Measurements from ENCODE around the gene BRD4. TPM values are rescaled to one million over a fixed set of nuclear protein-coding genes. Genes with fewer than 3 reads are reported as not detected.

BRD4 gene
- 168 TPM for total RNA-seq
- 10 to 100 TPM in 1 of 4 donors, 1 to 10 TPM in 3; 6.6 to 12.4 (median 9.3) TPM for polyA plus RNA-seq

GRCh38 chr19:15332311-15332996 is at the start of gene BRD4:
TSS of gene BRD4 (minus strand) at chr19:15332539. CDS start at chr19:15273099, 59,440 bp downstream.
- DNase-seq: peak; percentile 68 to 79 (median 74)
- Mint-ChIP-seq H3K4me3 (peak within 1 kb of the TSS; percentile 96), H3K36me3 (peaks cover 7% of the 10 kb centered on the region), H3K9me3 (no peaks in the 10 kb centered on the region), H3K4me1 (peaks cover 21 to 50% (median 36%) of the 10 kb centered on the region in 4 donors), H3K27me3 (peaks cover 6% of the 10 kb centered on the region), H3K27ac (peak within 1 kb of the TSS; percentile 92 to 97 (median 92))
- Histone ChIP-seq H3K9me3 (ENCODE audit: control insufficient read depth in 2 of 2, low read length in 2 of 2) (no peaks in the 10 kb centered on the region), H3K27me3 (ENCODE audit: control insufficient read depth, insufficient read depth, low read length) (no peaks in the 10 kb centered on the region), H3K36me3 (ENCODE audit: control insufficient read depth, insufficient read depth, low read length) (no peaks in the 10 kb centered on the region), H3K4me1 (ENCODE audit: control insufficient read depth, insufficient read depth, low read length, poor library complexity, severe bottlenecking) (peaks cover 51% of the 10 kb centered on the region), H3K27ac (ENCODE audit: insufficient read depth, low read length, poor library complexity, severe bottlenecking) (peak within 1 kb of the TSS; percentile 82), H3K4me3 (ENCODE audit: low read depth, low read length) (peak within 1 kb of the TSS; percentile 94)
- peak; percentile 69 to 74 for ATAC-seq (ENCODE audit: low read depth in 2 of 2)

GRCh38 chr19:15381864-15382263 is 49.5 kb upstream of the BRD4 start:
- no peak overlapping the region for H3K27ac ChIP-seq (ENCODE audit: insufficient read depth, low read length, poor library complexity, severe bottlenecking)
- H3K36me3 ChIP-seq (ENCODE audit: control insufficient read depth, insufficient read depth, low read length): peaks cover 8% of the 10 kb centered on the region
- Mint-ChIP-seq H3K36me3 (no peaks in the 10 kb centered on the region), H3K4me3 (peak overlapping the region in 2 of 4 donors; percentile 19 to 67), H3K4me1 (peaks cover 4 to 35% (median 18%) of the 10 kb centered on the region in 4 donors), H3K27ac (peak overlapping the region in 2 of 3 donors; percentile 35 to 99), H3K27me3 (no peaks in the 10 kb centered on the region), H3K9me3 (peaks cover 0 to 2% (median 0%) of the 10 kb centered on the region in 7 donors)
- no peaks in the 10 kb centered on the region for H3K9me3 ChIP-seq (ENCODE audit: control insufficient read depth in 2 of 2, low read length in 2 of 2)
- peaks cover 22% of the 10 kb centered on the region for H3K4me1 ChIP-seq (ENCODE audit: control insufficient read depth, insufficient read depth, low read length, poor library complexity, severe bottlenecking)
- H3K4me3 ChIP-seq (ENCODE audit: low read depth, low read length): no peak overlapping the region
- DNase-seq: no peak
- ATAC-seq (ENCODE audit: low read depth in 2 of 2): no peak
- H3K27me3 ChIP-seq (ENCODE audit: control insufficient read depth, insufficient read depth, low read length): no peaks in the 10 kb centered on the region

GRCh38 chr19:15381429-15381828 is 49.1 kb upstream of the BRD4 start:
- Mint-ChIP-seq H3K9me3 (peaks cover 0 to 2% (median 0%) of the 10 kb centered on the region in 7 donors), H3K36me3 (no peaks in the 10 kb centered on the region), H3K4me3 (peak overlapping the region; percentile 18 to 91 (median 64)), H3K27me3 (no peaks in the 10 kb centered on the region), H3K4me1 (peaks cover 8 to 39% (median 21%) of the 10 kb centered on the region in 4 donors), H3K27ac (peak overlapping the region; percentile 34 to 99 (median 35))
- H3K36me3 ChIP-seq (ENCODE audit: control insufficient read depth, insufficient read depth, low read length): peaks cover 4% of the 10 kb centered on the region
- ATAC-seq (ENCODE audit: low read depth in 2 of 2) (no peak), DNase-seq (no peak)
- H3K4me1 ChIP-seq (ENCODE audit: control insufficient read depth, insufficient read depth, low read length, poor library complexity, severe bottlenecking): peaks cover 27% of the 10 kb centered on the region
- no peaks in the 10 kb centered on the region for H3K9me3 ChIP-seq (ENCODE audit: control insufficient read depth in 2 of 2, low read length in 2 of 2)
- no peaks in the 10 kb centered on the region for H3K27me3 ChIP-seq (ENCODE audit: control insufficient read depth, insufficient read depth, low read length)
- H3K27ac ChIP-seq (ENCODE audit: insufficient read depth, low read length, poor library complexity, severe bottlenecking): no peak overlapping the region
- H3K4me3 ChIP-seq (ENCODE audit: low read depth, low read length): no peak overlapping the region

- Histone ChIP-seq H3K4me3 (ENCODE audit: low read depth, low read length) (no peak overlapping the region), H3K36me3 (ENCODE audit: control insufficient read depth, insufficient read depth, low read length) (peaks cover 2% of the 10 kb centered on the region), H3K27me3 (ENCODE audit: control insufficient read depth, insufficient read depth, low read length) (no peaks in the 10 kb centered on the region), H3K4me1 (ENCODE audit: control insufficient read depth, insufficient read depth, low read length, poor library complexity, severe bottlenecking) (peaks cover 27% of the 10 kb centered on the region), H3K27ac (ENCODE audit: insufficient read depth, low read length, poor library complexity, severe bottlenecking) (peak overlapping the region; percentile 98), H3K9me3 (ENCODE audit: control insufficient read depth in 2 of 2, low read length in 2 of 2) (no peaks in the 10 kb centered on the region)
- ATAC-seq (ENCODE audit: low read depth in 2 of 2): peak; percentile 25
- DNase-seq: peak in 1 of 3 donors; percentile 50
- Mint-ChIP-seq H3K4me1 (peaks cover 8 to 46% (median 22%) of the 10 kb centered on the region in 4 donors), H3K4me3 (peak overlapping the region; percentile 94 to 99 (median 98)), H3K27me3 (no peaks in the 10 kb centered on the region), H3K27ac (peak overlapping the region; percentile 60 to 99 (median 89)), H3K9me3 (peaks cover 0 to 2% (median 0%) of the 10 kb centered on the region in 7 donors), H3K36me3 (no peaks in the 10 kb centered on the region)
These were observed 47.8 kb upstream of the BRD4 start for GRCh38 chr19:15379999-15380647.

- Mint-ChIP-seq H3K4me1 (peaks cover 8 to 52% (median 22%) of the 10 kb centered on the region in 4 donors), H3K27me3 (no peaks in the 10 kb centered on the region), H3K4me3 (peak within 1 kb of the TSS; percentile 96 to 99 (median 98)), H3K27ac (peak within 1 kb of the TSS; percentile 98 to 99 (median 98)), H3K36me3 (no peaks in the 10 kb centered on the region), H3K9me3 (peaks cover 0 to 2% (median 0%) of the 10 kb centered on the region in 7 donors)
- peak; percentile 97 to 99 (median 98) for DNase-seq
- Histone ChIP-seq H3K36me3 (ENCODE audit: control insufficient read depth, insufficient read depth, low read length) (peaks cover 7% of the 10 kb centered on the region), H3K4me1 (ENCODE audit: control insufficient read depth, insufficient read depth, low read length, poor library complexity, severe bottlenecking) (peaks cover 27% of the 10 kb centered on the region), H3K27ac (ENCODE audit: insufficient read depth, low read length, poor library complexity, severe bottlenecking) (peak within 1 kb of the TSS; percentile 98), H3K9me3 (ENCODE audit: control insufficient read depth in 2 of 2, low read length in 2 of 2) (no peaks in the 10 kb centered on the region), H3K27me3 (ENCODE audit: control insufficient read depth, insufficient read depth, low read length) (no peaks in the 10 kb centered on the region), H3K4me3 (ENCODE audit: low read depth, low read length) (peak within 1 kb of the TSS; percentile 98)
- peak; percentile 93 to 94 for ATAC-seq (ENCODE audit: low read depth in 2 of 2)
These were observed 47.0 kb upstream of the BRD4 start, which contains the start of gene AKAP8 for GRCh38 chr19:15379083-15379998. TSS of gene AKAP8 (minus strand) at chr19:15379787. CDS start at chr19:15379731, 56 bp downstream.

- Histone ChIP-seq H3K4me3 (ENCODE audit: low read depth, low read length) (peak overlapping the region; percentile 98), H3K27me3 (ENCODE audit: control insufficient read depth, insufficient read depth, low read length) (no peaks in the 10 kb centered on the region), H3K4me1 (ENCODE audit: control insufficient read depth, insufficient read depth, low read length, poor library complexity, severe bottlenecking) (peaks cover 27% of the 10 kb centered on the region), H3K27ac (ENCODE audit: insufficient read depth, low read length, poor library complexity, severe bottlenecking) (peak overlapping the region; percentile 98), H3K9me3 (ENCODE audit: control insufficient read depth in 2 of 2, low read length in 2 of 2) (no peaks in the 10 kb centered on the region), H3K36me3 (ENCODE audit: control insufficient read depth, insufficient read depth, low read length) (peaks cover 13% of the 10 kb centered on the region)
- no peak for ATAC-seq (ENCODE audit: low read depth in 2 of 2)
- Mint-ChIP-seq H3K36me3 (no peaks in the 10 kb centered on the region), H3K27ac (peak overlapping the region; percentile 91 to 99 (median 98)), H3K4me1 (peaks cover 8 to 56% (median 22%) of the 10 kb centered on the region in 4 donors), H3K4me3 (peak overlapping the region; percentile 96 to 99 (median 98)), H3K27me3 (no peaks in the 10 kb centered on the region), H3K9me3 (peaks cover 0 to 2% (median 0%) of the 10 kb centered on the region in 7 donors)
- DNase-seq: peak; percentile 26 to 72 (median 48)
These were observed 46.3 kb upstream of the BRD4 start for GRCh38 chr19:15378534-15379082.

Data from CD4-positive, CD25-positive, alpha-beta regulatory T cell (primary cell).